H1 (cell line): ENCODE data around the gene EPM2A. TPM values are rescaled to one million over a fixed set of nuclear protein-coding genes. Genes with fewer than 3 reads are reported as not detected.

Source experiments
- CTCF ChIA-PET: fragments of 300-600 bp; sonication (Branson Sonifier 250); formaldehyde crosslinking; loops from one replicate; lab custom pipeline; 2021; ENCODE audit not compliant: partially characterized antibody; lab: Charles Lee
- POLR2A ChIA-PET: fragments of 300-600 bp; sonication (Branson Sonifier 250); formaldehyde crosslinking; loops from one replicate; lab custom pipeline; 2021; ENCODE audit warnings: inconsistent platforms; ENCODE audit not compliant: partially characterized antibody; lab: Charles Lee
- DNase-seq, 2 experiments: peaks; one replicate each; pipeline versions ENCODE4 v3.0.0 to v3.0.0-alpha.2; 2010 to 2022; ENCODE audit warnings: low spot score in 2 of 2, low read depth in 1 of 2, mixed read lengths in 1 of 2
- FAIRE-seq: peaks from 2 replicates; lab custom pipeline; 2011; peaks lifted over from hg19 to GRCh38; lab: Jason Lieb, UNC
- H2AFZ ChIP-seq: 2 replicates; pipeline ENCODE4 v1.8.1; 2012; ENCODE audit warnings: low read length, inconsistent platforms
- H2AK5ac ChIP-seq: 2 replicates; pipeline ENCODE4 v1.6.1; 2013; ENCODE audit warnings: low read depth, low read length
- H2BK120ac ChIP-seq: replicated peaks from 2 replicates; pipeline ENCODE3; 2013; ENCODE audit warnings: low read depth, low read length, inconsistent platforms
- H2BK12ac ChIP-seq: 2 replicates; pipeline ENCODE4 v1.6.1; 2013; ENCODE audit warnings: low read depth, low read length
- H2BK15ac ChIP-seq: 2 replicates; pipeline ENCODE4 v1.6.1; 2013; ENCODE audit warnings: low read length
- H2BK20ac ChIP-seq: 2 replicates; pipeline ENCODE4 v1.6.1; 2013; ENCODE audit warnings: low read length
- H2BK5ac ChIP-seq: 2 replicates; pipeline ENCODE4 v1.6.1; 2013; ENCODE audit warnings: low read depth, low read length
- H3K14ac ChIP-seq: 2 replicates; pipeline ENCODE4 v1.6.1; 2013; ENCODE audit warnings: inconsistent platforms; ENCODE audit not compliant: insufficient read length
- H3K18ac ChIP-seq: 2 replicates; pipeline ENCODE4 v1.6.1; 2013; ENCODE audit warnings: low read length; ENCODE audit errors: extremely low read depth
- H3K23ac ChIP-seq: 2 replicates; pipeline ENCODE4 v1.6.1; 2013; ENCODE audit warnings: inconsistent platforms; ENCODE audit not compliant: insufficient read length
- H3K23me2 ChIP-seq: 2 replicates; pipeline ENCODE4 v1.6.1; 2013; ENCODE audit warnings: low read depth, low read length
- H3K27ac ChIP-seq: 2 replicates; pipeline ENCODE4 v1.6.1; 2011; ENCODE audit warnings: low read depth, low read length, inconsistent platforms
- H3K27me3 ChIP-seq, 4 experiments: replicated peaks in 1 of 4; 1 replicate in 1 of 4; 2 replicates in 3 of 4; pipeline versions ENCODE4 v1.6.1 to v1.8.1; 2011 to 2013; ENCODE audit warnings: low read length in 3 of 4, mild to moderate bottlenecking in 3 of 4, inconsistent platforms in 2 of 4, mixed read lengths in 2 of 4, moderate library complexity in 1 of 4; ENCODE audit not compliant: control insufficient read depth in 3 of 4, insufficient read depth in 3 of 4; ENCODE audit errors: extremely low read depth in 1 of 4
- H3K36me3 ChIP-seq, 4 experiments: 2 replicates each; pipeline versions ENCODE4 v1.6.1 to v1.8.1; 2011 to 2013; ENCODE audit warnings: mild to moderate bottlenecking in 4 of 4, low read length in 3 of 4, moderate library complexity in 2 of 4, control low read depth in 1 of 4, inconsistent platforms in 1 of 4; ENCODE audit not compliant: insufficient read depth in 4 of 4, control insufficient read depth in 2 of 4
- H3K4ac ChIP-seq: replicated peaks from 2 replicates; pipeline ENCODE3; 2013; ENCODE audit warnings: low read length, low read depth, mixed read lengths, inconsistent platforms; ENCODE audit not compliant: insufficient read length
- H3K4me1 ChIP-seq, 4 experiments: replicated peaks in 1 of 4; 1 replicate in 1 of 4; 2 replicates in 3 of 4; pipeline versions ENCODE4 v1.6.1 to v1.8.1; 2011 to 2013; ENCODE audit warnings: low read length in 3 of 4, inconsistent platforms in 2 of 4, mixed read lengths in 1 of 4; ENCODE audit not compliant: insufficient read depth in 4 of 4, control insufficient read depth in 3 of 4
- H3K4me2 ChIP-seq, 2 experiments: 2 replicates each; pipeline versions ENCODE4 v1.6.1 to v1.8.1; 2011 to 2013; ENCODE audit warnings: low read depth in 2 of 2, low read length in 2 of 2, control low read depth in 1 of 2, inconsistent platforms in 1 of 2, mild to moderate bottlenecking in 1 of 2; ENCODE audit not compliant: insufficient read depth in 1 of 2
- H3K4me3 ChIP-seq, 4 experiments: fragments of 200-600, 300-600 bp in 1 of 4; sonication (generic), shearing (Covaris generic), sonication (Bioruptor Twin) in 1 of 4; 2 replicates each; pipeline versions ENCODE4 v1.5.1 to v1.8.1; 2011 to 2016; ENCODE audit warnings: low read length in 4 of 4, low read depth in 3 of 4, control low read depth in 2 of 4, inconsistent platforms in 2 of 4, mild to moderate bottlenecking in 2 of 4, mixed read lengths in 1 of 4, moderate library complexity in 1 of 4; ENCODE audit not compliant: insufficient read depth in 2 of 4; ENCODE audit errors: extremely low read depth in 1 of 4
- H3K56ac ChIP-seq: replicated peaks from 2 replicates; pipeline ENCODE3; 2013; ENCODE audit warnings: low read depth, mild to moderate bottlenecking, mixed read lengths, low read length, inconsistent platforms; ENCODE audit not compliant: insufficient read length
- H3K79me1 ChIP-seq: 2 replicates; pipeline ENCODE4 v1.6.1; 2013; ENCODE audit warnings: low read depth, low read length, control low read depth
- H3K79me2 ChIP-seq, 2 experiments: 2 replicates each; pipeline versions ENCODE4 v1.6.1 to v1.8.1; 2012 to 2013; ENCODE audit warnings: low read length in 2 of 2, mild to moderate bottlenecking in 2 of 2, inconsistent platforms in 1 of 2; ENCODE audit not compliant: insufficient read depth in 2 of 2, control insufficient read depth in 1 of 2
- H3K9ac ChIP-seq, 4 experiments: replicated peaks in 1 of 4; 1 replicate in 1 of 4; 2 replicates in 3 of 4; pipeline versions ENCODE4 v1.6.1 to v1.8.1; 2011 to 2013; ENCODE audit warnings: low read depth in 3 of 4, low read length in 3 of 4, control low read depth in 2 of 4, mild to moderate bottlenecking in 2 of 4, moderate library complexity in 2 of 4, inconsistent platforms in 1 of 4; ENCODE audit errors: extremely low read depth in 1 of 4
- H3K9me3 ChIP-seq, 2 experiments: 2 replicates each; pipeline versions ENCODE4 v1.6.1 to v1.8.1; 2012 to 2013; ENCODE audit warnings: mild to moderate bottlenecking in 2 of 2, moderate library complexity in 2 of 2, control low read depth in 1 of 2, inconsistent platforms in 1 of 2, low read depth in 1 of 2, low read length in 1 of 2, mixed read lengths in 1 of 2; ENCODE audit not compliant: insufficient read depth in 2 of 2
- H4K20me1 ChIP-seq, 2 experiments: replicated peaks in 1 of 2; 2 replicates each; pipeline versions ENCODE3 to v1.8.1; 2011 to 2013; ENCODE audit warnings: inconsistent platforms in 2 of 2, low read length in 2 of 2, mild to moderate bottlenecking in 1 of 2; ENCODE audit not compliant: insufficient read depth in 2 of 2, control insufficient read depth in 1 of 2
- H4K5ac ChIP-seq: 2 replicates; pipeline ENCODE4 v1.6.1; 2013; ENCODE audit warnings: low read length, low read depth, mixed read lengths, inconsistent platforms; ENCODE audit not compliant: insufficient read length
- H4K8ac ChIP-seq: 2 replicates; pipeline ENCODE4 v1.8.0; 2013; ENCODE audit warnings: mild to moderate bottlenecking, moderate library complexity, low read length, inconsistent platforms; ENCODE audit not compliant: insufficient read depth; ENCODE audit errors: extremely low read depth
- H4K91ac ChIP-seq: replicated peaks from 2 replicates; pipeline ENCODE3; 2013; ENCODE audit warnings: low read length, mixed read lengths, inconsistent platforms; ENCODE audit not compliant: insufficient read length
- ASH2L ChIP-seq: fragments of 200-600, 300-600 bp; sonication (generic); IDR thresholded peaks from one replicate; pipeline ENCODE4 v1.7.1; 2017; ENCODE audit warnings: low read length
- CBX5 ChIP-seq: fragments of 300-800, 300-1000 bp; sonication (generic); IDR thresholded peaks from 2 replicates; pipeline ENCODE4 v1.7.1; 2016; ENCODE audit warnings: antibody characterized with exemption, low read length, low read depth
- CEBPB ChIP-seq: IDR thresholded peaks from 2 replicates; pipeline ENCODE4 v1.6.1; 2012; ENCODE audit warnings: low read depth, low read length
- CHD2 ChIP-seq: IDR thresholded peaks from 2 replicates; pipeline ENCODE4 v1.6.1; 2012; ENCODE audit warnings: low read length, improper control_type of control experiment
- GABPA ChIP-seq: IDR thresholded peaks from 2 replicates; pipeline ENCODE4 v1.6.1; 2011; ENCODE audit warnings: mild to moderate bottlenecking, low read length, moderate library complexity, borderline replicate concordance; ENCODE audit not compliant: insufficient read depth
- GTF2F1 ChIP-seq: IDR thresholded peaks from 2 replicates; pipeline ENCODE4 v1.6.1; 2012; ENCODE audit warnings: low read depth, low read length, improper control_type of control experiment, borderline replicate concordance
- JUND ChIP-seq: IDR thresholded peaks from 2 replicates; pipeline ENCODE4 v1.6.1; 2011; ENCODE audit warnings: mild to moderate bottlenecking, improper control_type of control experiment, low read length
- MAFK ChIP-seq: IDR thresholded peaks from 2 replicates; pipeline ENCODE4 v1.6.1; 2012; ENCODE audit warnings: low read depth, mild to moderate bottlenecking, improper control_type of control experiment, low read length
- PHF8 ChIP-seq: fragments of 200-600 bp; sonication (generic); conservative IDR thresholded peaks from 2 replicates; pipeline ENCODE4 v1.7.1; 2012; ENCODE audit warnings: low read depth, mild to moderate bottlenecking, inconsistent platforms, low read length, moderate library complexity
- POLR2A ChIP-seq, 2 experiments: IDR thresholded peaks; 1 replicate in 1 of 2; 2 replicates in 1 of 2; pipeline ENCODE4 v1.6.1; 2011; ENCODE audit warnings: low read depth in 2 of 2, low read length in 2 of 2, mild to moderate bottlenecking in 2 of 2; ENCODE audit errors: control extremely low read depth in 1 of 2
- RAD21 ChIP-seq, 2 experiments: IDR thresholded peaks in 1 of 2; conservative IDR thresholded peaks in 1 of 2; 2 replicates each; pipeline ENCODE4 v1.6.1; 2011; ENCODE audit warnings: low read depth in 2 of 2, low read length in 2 of 2, improper control_type of control experiment in 1 of 2, inconsistent platforms in 1 of 2, mild to moderate bottlenecking in 1 of 2, moderate library complexity in 1 of 2
- SIN3A ChIP-seq, 2 experiments: IDR thresholded peaks in 1 of 2; conservative IDR thresholded peaks in 1 of 2; 2 replicates each; pipeline ENCODE4 v1.6.1; 2011 to 2012; ENCODE audit warnings: low read length in 2 of 2, improper control_type of control experiment in 1 of 2, low read depth in 1 of 2, mild to moderate bottlenecking in 1 of 2
- SP1 ChIP-seq: IDR thresholded peaks from 2 replicates; pipeline ENCODE4 v1.6.1; 2011; ENCODE audit warnings: low read depth, low read length
- TAF1 ChIP-seq: IDR thresholded peaks from 2 replicates; pipeline ENCODE4 v1.6.1; 2011; ENCODE audit warnings: mild to moderate bottlenecking, low read depth, low read length
- ZNF274 ChIP-seq: IDR thresholded peaks from 2 replicates; pipeline ENCODE4 v1.7.0; 2012; ENCODE audit warnings: low read length, borderline replicate concordance; ENCODE audit errors: extremely low read depth
- WGBS, 2 experiments: shearing (Covaris generic) in 1 of 2; methylation state at CpG; one replicate each; pipeline versions ENCODE4 v1.1.6 to v1.1.7; 2013 to 2015; ENCODE audit warnings: low lambda C conversion rate in 2 of 2, mixed read lengths in 2 of 2, inconsistent platforms in 1 of 2, low coverage in 1 of 2, missing lambda C conversion rate in 1 of 2; ENCODE audit not compliant: insufficient replicate concordance in 2 of 2, insufficient coverage in 1 of 2, insufficient read length in 1 of 2; ENCODE audit errors: extremely low coverage in 1 of 2, missing lambda C conversion rate in 1 of 2; 5-methylcytosine and 5-hydroxymethylcytosine counted together
- polyA plus RNA-seq, 7 experiments: library from polyadenylated mRNA; depleted of rRNA in 3 of 7; stranded (reverse) in 5 of 7; unstranded in 2 of 7; fragments of >200 nt in 5 of 7; fragments of 200-250 nt in 2 of 7; gene quantifications; 1 replicate in 5 of 7; 2 replicates in 1 of 7; 4 replicates in 1 of 7; pipeline versions ENCODE4 v1.2.1 to v1.2.3, GENCODE V29; 2011 to 2013; ENCODE audit warnings: missing spikeins in 2 of 7, mixed read lengths in 2 of 7
- total RNA-seq: library from RNA; stranded (reverse); fragmentation: NEBNext Ultra II Directional; extraction: Animal tissue kit (Norgen Biotek cat#: 25700); gene quantifications from 2 replicates; pipeline ENCODE4 v1.2.1, GENCODE V29; 2021

The EPM2A gene
- total and polyA plus RNA-seq, 2 of the 8 experiments (the other 6 are each of a cell fraction or from before 2014, with no cell fraction given): 2.3 to 6.2 TPM

DNA sequence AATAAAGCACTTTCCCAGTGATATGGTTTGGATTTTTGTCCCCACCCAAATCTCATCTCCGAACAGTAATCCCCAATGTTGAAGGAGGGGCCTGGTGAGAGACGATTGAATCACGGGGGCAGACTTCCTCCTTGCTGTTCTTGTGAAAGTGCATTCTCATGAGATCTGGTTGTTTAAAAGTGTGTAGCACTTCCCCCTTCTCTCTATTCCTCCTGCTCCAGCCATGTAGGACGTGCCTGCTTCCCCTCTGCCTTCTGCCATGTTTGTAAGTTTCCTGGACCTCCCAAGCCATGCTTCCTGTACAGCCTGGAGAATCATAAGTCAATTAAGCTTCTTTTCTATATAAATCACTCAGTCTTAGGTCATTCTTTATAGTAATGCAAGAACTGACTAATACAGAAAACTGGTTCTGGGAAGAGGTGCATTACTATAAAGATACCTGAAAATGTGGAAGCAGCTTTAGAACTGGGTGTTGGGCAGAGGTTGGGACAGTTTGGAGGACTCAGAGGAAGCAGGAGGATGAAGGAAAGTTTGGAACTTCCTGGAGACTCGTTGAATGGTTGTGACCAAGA lies 7.4 kb downstream of the EPM2A start:
- H2BK5ac ChIP-seq: no peak overlapping the region
- no peak overlapping the region for H2BK120ac ChIP-seq
- H3K18ac ChIP-seq: no peak overlapping the region
- peaks cover 0 to 6% (median 0%) of the 10 kb centered on the region in 4 experiments; a peak in 2 of 8 replicates for H3K36me3 ChIP-seq
- no peak overlapping the region for H3K4ac ChIP-seq
- no peak overlapping the region for H3K27ac ChIP-seq
- no peak overlapping the region for H4K91ac ChIP-seq
- H2BK12ac ChIP-seq: no peak overlapping the region
- no peaks in the 10 kb centered on the region for H3K79me1 ChIP-seq
- H3K9me3 ChIP-seq: peaks cover 6 to 8% of the 10 kb centered on the region in 2 experiments; a peak in 1 of 4 replicates
- H3K56ac ChIP-seq: no peak overlapping the region
- no peak overlapping the region for H3K4me3 ChIP-seq
- H4K20me1 ChIP-seq: no peaks in the 10 kb centered on the region
- POLR2A ChIA-PET: no interaction called here
- DNase-seq: no peak
- 89% methylated on average over 5 of the region's 5 CpGs; no CpG with 5 or more reads in 1 of the 2 experiments for WGBS, 2 experiments
- no peak overlapping the region for H2BK15ac ChIP-seq
- H3K27me3 ChIP-seq: no peaks in the 10 kb centered on the region
- H3K4me2 ChIP-seq: no peak overlapping the region
- no peak overlapping the region for H4K5ac ChIP-seq
- H3K23me2 ChIP-seq: no peaks in the 10 kb centered on the region
- H3K14ac ChIP-seq: no peak overlapping the region
- H2BK20ac ChIP-seq: no peak overlapping the region
- H3K4me1 ChIP-seq: no peaks in the 10 kb centered on the region
- CTCF ChIA-PET: no interaction called here
- H2AFZ ChIP-seq: no peak overlapping the region
- H2AK5ac ChIP-seq: no peak overlapping the region
- no peak overlapping the region for H4K8ac ChIP-seq
- FAIRE-seq: no peak
- no peak overlapping the region for H3K9ac ChIP-seq
- H3K79me2 ChIP-seq: no peaks in the 10 kb centered on the region
- H3K23ac ChIP-seq: no peak overlapping the region
- no peak for TF ChIP-seq POLR2A (IDR thresholded peaks at IDR 0.05; ENCODE audit: control extremely low read depth in 1 of 2, low read depth in 2 of 2, low read length in 2 of 2)
- no peak for TF ChIP-seq CBX5
- TF ChIP-seq ZNF274: no peak
- TF ChIP-seq CEBPB: no peak
- TF ChIP-seq SP1: no peak
- no peak for TF ChIP-seq MAFK
- TF ChIP-seq GABPA: no peak
- no peak for TF ChIP-seq TAF1
- TF ChIP-seq JUND: no peak
- no peak for TF ChIP-seq CHD2
- TF ChIP-seq RAD21 (IDR thresholded peaks at IDR 0.05 in 1 of 2, conservative IDR thresholded peaks at IDR 0.05 in 1 of 2; ENCODE audit: low read depth in 2 of 2, low read length in 2 of 2): no peak
- TF ChIP-seq GTF2F1: no peak
- no peak for TF ChIP-seq PHF8
- no peak for TF ChIP-seq ASH2L
- TF ChIP-seq SIN3A (conservative IDR thresholded peaks at IDR 0.05 in 1 of 2, IDR thresholded peaks at IDR 0.05 in 1 of 2; ENCODE audit: low read depth in 1 of 2, low read length in 2 of 2): no peak
